GM13976 (cell line): Measurements from ENCODE around the gene CLIC5.

Source experiments
- DNase-seq: peaks from one replicate; pipeline ENCODE4 v3.0.0; 2012; ENCODE audit warnings: low spot score
- in situ Hi-C: fragments of 300-500 bp; cut with MboI; formaldehyde crosslinking; loops from one replicate; pipeline ENCODE4 v1.12.0; 2022; ENCODE audit warnings: low sequenced_read_pairs, mixed read lengths, inconsistent platforms; ENCODE audit not compliant: unreplicated experiment
- TF ChIP-seq, protein P1 (sequence below): IDR thresholded peaks from 2 replicates; pipeline ENCODE4 v1.5.1; 2012; ENCODE audit warnings: borderline replicate concordance, mild to moderate bottlenecking; ENCODE audit not compliant: insufficient read depth; ENCODE audit errors: extremely low read depth, missing control alignments, control extremely low read depth

Gene CLIC5

DNA sequence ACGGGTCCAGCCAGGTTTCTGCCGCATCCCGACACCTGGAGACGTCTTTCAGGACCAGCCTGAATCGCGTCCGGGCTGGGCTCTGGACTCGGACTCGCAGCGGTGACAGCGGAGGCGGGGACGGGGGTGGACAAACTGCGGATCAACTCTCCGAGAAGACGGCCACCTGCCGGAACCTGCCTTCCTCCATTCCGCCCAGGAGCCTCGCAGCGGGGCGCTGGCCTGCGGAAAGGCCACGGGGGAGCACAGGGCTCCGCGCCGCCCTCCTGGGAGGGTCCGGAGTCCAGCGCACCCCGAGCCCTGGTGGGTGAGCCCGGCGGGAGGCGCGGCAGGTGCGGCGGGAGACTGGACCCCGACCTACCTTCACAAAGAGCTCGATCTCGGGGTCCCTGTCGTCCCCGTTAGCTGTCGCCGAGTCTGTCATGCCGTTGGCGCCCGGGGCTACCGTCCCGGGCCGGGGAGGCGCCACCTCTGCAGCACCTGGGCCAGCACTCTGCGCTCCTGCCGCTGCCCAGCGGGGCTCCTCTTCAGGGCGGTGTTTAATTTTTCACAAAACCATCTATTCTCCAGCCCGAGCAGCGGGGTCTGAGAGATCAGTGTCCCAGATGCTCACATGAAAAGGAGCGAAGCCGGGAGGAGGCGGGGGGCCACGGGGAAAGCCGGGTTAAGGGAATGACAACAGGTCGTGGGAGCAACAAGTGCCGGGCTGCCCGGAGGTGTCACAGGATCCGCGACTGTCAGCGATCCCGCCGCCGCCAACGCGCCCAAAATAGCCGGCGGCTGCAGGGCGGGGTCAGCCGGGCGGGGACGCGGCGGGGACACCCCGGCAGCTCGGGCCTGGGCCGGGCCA, at the start of gene CLIC5:
TSS of gene CLIC5 (minus strand) at position 742 of the 850 bp plus-strand sequence. CDS start at position 424, 318 bp downstream.
- DNase-seq: peak; percentile 75
- TF ChIP-seq, protein P1, sequence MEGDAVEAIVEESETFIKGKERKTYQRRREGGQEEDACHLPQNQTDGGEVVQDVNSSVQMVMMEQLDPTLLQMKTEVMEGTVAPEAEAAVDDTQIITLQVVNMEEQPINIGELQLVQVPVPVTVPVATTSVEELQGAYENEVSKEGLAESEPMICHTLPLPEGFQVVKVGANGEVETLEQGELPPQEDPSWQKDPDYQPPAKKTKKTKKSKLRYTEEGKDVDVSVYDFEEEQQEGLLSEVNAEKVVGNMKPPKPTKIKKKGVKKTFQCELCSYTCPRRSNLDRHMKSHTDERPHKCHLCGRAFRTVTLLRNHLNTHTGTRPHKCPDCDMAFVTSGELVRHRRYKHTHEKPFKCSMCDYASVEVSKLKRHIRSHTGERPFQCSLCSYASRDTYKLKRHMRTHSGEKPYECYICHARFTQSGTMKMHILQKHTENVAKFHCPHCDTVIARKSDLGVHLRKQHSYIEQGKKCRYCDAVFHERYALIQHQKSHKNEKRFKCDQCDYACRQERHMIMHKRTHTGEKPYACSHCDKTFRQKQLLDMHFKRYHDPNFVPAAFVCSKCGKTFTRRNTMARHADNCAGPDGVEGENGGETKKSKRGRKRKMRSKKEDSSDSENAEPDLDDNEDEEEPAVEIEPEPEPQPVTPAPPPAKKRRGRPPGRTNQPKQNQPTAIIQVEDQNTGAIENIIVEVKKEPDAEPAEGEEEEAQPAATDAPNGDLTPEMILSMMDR: no peak
- in situ Hi-C loops: no loop called here

DNA sequence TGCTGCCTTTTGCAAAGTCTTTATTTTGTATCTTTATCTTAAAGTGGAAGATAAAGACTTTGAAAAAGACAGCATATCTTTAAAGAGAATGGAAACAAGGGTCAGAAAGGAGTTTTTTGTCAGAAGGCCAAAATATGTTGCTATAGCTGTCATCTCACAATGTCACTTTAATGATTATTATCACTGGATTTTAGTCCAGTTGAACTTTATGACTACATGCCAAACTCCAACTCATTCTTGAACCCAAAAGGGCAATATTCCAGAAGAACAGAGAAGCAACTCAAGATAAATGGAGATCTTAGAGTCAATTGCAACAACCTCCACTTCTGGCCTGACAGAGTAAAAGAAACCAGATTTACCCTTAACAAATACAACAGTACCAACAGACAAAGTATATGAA, 47.3 kb upstream of the CLIC5 start:
- TF ChIP-seq, protein P1: no peak
- in situ Hi-C loops: loop anchor here (25.0 kb wide), 1 partner anchor 574 kb away; no protein-coding TSS in a partner anchor
- no peak for DNase-seq

DNA sequence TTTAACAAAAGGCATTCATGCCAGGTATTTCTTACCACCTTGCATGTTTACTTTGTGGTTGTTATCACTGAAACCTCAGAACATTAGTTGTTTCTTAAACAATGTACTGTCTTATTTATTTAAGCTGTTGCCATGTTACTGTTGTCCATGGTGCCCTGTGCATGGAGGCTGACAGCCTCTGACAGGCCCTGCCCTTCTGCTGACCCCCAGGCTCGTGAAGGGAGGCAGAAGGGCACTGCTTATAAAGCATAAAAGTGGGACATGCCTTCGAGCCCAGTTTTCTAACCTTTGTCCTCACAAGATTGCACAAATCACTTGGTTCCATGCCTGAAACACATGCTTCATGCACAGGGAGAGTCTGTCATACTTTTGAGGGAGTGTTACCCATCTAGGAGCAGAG, 46.7 kb upstream of the CLIC5 start:
- no peak for DNase-seq
- in situ Hi-C loops: loop anchor here (25.0 kb wide), 1 partner anchor 575 kb away; no protein-coding TSS in a partner anchor
- TF ChIP-seq, protein P1: no peak

DNA sequence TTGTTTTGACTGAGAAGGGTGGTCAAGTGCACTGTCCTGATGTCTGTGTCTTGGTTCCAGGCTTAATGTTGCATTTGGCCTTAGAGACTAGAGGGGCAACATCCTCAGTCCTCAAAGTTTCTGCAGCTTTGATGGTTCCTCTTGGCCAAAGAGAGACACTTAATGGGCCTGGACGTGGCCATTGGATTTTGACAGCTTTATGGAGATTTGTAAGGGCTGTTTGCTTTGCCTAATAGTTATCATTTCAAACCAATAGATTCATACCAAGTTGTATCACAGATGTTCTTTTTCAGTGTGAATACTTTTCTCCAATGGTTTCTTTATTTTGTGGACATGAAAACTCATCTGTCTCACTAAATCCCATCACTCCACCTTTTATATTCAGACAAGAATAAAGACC, 45.8 kb upstream of the CLIC5 start:
- TF ChIP-seq, protein P1: no peak
- in situ Hi-C loops: loop anchor here (25.0 kb wide), 1 partner anchor 576 kb away; no protein-coding TSS in a partner anchor
- no peak for DNase-seq

DNA sequence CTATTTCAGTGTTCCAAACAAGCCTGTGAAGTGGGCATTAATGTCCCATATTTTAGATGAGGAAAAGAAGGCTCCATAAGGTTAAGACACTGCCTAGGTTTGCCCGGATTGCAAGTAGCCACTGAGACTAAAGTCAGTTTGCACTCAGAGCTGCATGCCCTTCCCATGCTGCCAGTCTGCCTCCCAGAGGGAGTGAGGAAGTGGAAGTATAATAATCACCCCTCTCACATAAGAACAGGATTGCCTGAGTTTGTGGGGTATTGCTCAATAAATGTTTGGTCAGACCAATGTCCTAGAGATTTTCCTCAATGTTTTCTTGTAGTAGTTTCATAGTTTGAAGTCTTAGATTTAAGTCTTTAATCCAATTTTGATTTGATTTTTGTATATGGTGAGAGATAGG, 43.9 kb upstream of the CLIC5 start:
- TF ChIP-seq, protein P1: no peak
- in situ Hi-C loops: loop anchor here (25.0 kb wide), 1 partner anchor 578 kb away; no protein-coding TSS in a partner anchor
- DNase-seq: no peak

DNA sequence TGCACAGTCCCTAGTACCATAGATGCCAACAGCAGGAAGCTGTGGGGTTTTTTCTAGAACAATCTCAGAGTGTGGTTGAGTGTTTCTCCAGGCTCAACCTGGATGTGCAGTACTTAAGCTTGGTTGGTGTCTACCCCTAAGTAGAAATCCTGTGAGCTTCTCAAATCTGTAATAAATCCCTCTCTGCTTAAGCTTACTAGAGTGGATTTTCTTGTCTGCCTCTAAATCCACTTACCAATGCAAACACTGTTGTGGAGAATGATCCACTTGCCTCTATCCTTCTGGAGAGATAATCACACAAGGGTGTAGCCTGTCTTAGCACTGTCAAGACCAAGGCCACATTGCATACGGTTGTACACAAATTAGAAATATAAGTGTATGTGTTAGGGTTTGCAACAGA, 43.3 kb upstream of the CLIC5 start:
- in situ Hi-C loops: loop anchor here (25.0 kb wide), 1 partner anchor 578 kb away; no protein-coding TSS in a partner anchor
- TF ChIP-seq, protein P1: no peak
- DNase-seq: no peak
